H4 (cell line): ENCODE measurements around the gene RPL29. TPM values are rescaled to one million over a fixed set of nuclear protein-coding genes. Genes with fewer than 3 reads are reported as not detected.

Source experiments
- DNase-seq: peaks from one replicate; pipeline ENCODE4 v3.0.0-alpha.2; 2015; ENCODE audit warnings: low spot score
- total RNA-seq: library from RNA; depleted of rRNA; stranded (reverse); fragments of >200 nt; shearing (Covaris generic); gene quantifications from 2 replicates; pipeline ENCODE4 v1.2.3, GENCODE V29; 2014

Gene RPL29
- total RNA-seq, 1 experiment from 2014 or later, result 1,313 TPM

GRCh38 chr3:51982838-51983577 is 12.7 kb downstream of the RPL29 start, which contains the start of gene ACY1:
TSS of gene ACY1 (plus strand) at chr3:51983535. CDS start at chr3:51984065, 530 bp downstream.
- peak; percentile 55 for DNase-seq

GRCh38 chr3:51982352-51982837 is 13.3 kb downstream of the RPL29 start:
- DNase-seq, result peak; percentile 23

GRCh38 chr3:51980253-51980652 is 15.4 kb downstream of the RPL29 start:
- no peak for DNase-seq

GRCh38 chr3:51978143-51978502 is 17.6 kb downstream of the RPL29 start:
- DNase-seq, result no peak

GRCh38 chr3:51977446-51978142 is 18.1 kb downstream of the RPL29 start:
- no peak for DNase-seq

- DNase-seq, result no peak
These were observed 19.7 kb downstream of the RPL29 start for GRCh38 chr3:51975852-51976549.

- peak; percentile 22 for DNase-seq
These were observed 20.5 kb downstream of the RPL29 start, which contains the start of gene ABHD14A for GRCh38 chr3:51974963-51975851. TSS of gene ABHD14A (plus strand) at chr3:51975064. CDS start at chr3:51975136, 72 bp downstream.

- no peak for DNase-seq
These were observed 21.3 kb downstream of the RPL29 start for GRCh38 chr3:51974277-51974962.

- no peak for DNase-seq
These were observed 24.3 kb downstream of the RPL29 start for GRCh38 chr3:51971350-51971749.

- no peak for DNase-seq
These were observed 24.9 kb downstream of the RPL29 start for GRCh38 chr3:51970606-51971300.

- no peak for DNase-seq
These were observed 25.9 kb downstream of the RPL29 start for GRCh38 chr3:51969841-51970240.

- DNase-seq, result no peak
These were observed 26.6 kb downstream of the RPL29 start for GRCh38 chr3:51968883-51969678.

GRCh38 chr3:51968170-51968775 is 27.4 kb downstream of the RPL29 start:
- DNase-seq, result no peak

GRCh38 chr3:51967384-51968169 is 28.1 kb downstream of the RPL29 start, which contains the start of gene PCBP4:
TSS of gene PCBP4 (minus strand) at chr3:51967454. CDS start at chr3:51961240, 6,214 bp downstream.
- DNase-seq, result no peak

GRCh38 chr3:51966922-51967383 is 28.7 kb downstream of the RPL29 start:
- DNase-seq, result no peak

- no peak for DNase-seq
These were observed 29.2 kb downstream of the RPL29 start for GRCh38 chr3:51966486-51966885.

GRCh38 chr3:51966016-51966415 is 29.7 kb downstream of the RPL29 start:
- DNase-seq, result no peak

- no peak for DNase-seq
These were observed 31.2 kb downstream of the RPL29 start for GRCh38 chr3:51964521-51964920.
